Breast epithelium (tissue), 4 donors: ENCODE measurements around the gene ATP5MC3. TPM values are rescaled to one million over a fixed set of nuclear protein-coding genes. Genes with fewer than 3 reads are reported as not detected.

Source experiments
- DNase-seq, 2 donors: peaks; one replicate each; pipeline ENCODE4 v3.0.0-alpha.2; 2019; ENCODE audit warnings: low spot score in 2 of 2
- H3K27ac ChIP-seq, 2 donors: fragments of 200-600 bp; sonication (generic) in 1 of 2; one replicate each; pipeline ENCODE4 v1.5.1; 2016 to 2019; ENCODE audit warnings: mild to moderate bottlenecking in 1 of 2
- H3K27me3 ChIP-seq, 2 donors: fragments of 200-600 bp; sonication (generic) in 1 of 2; one replicate each; pipeline versions ENCODE4 v1.5.1 to v1.6.0; 2017 to 2019; ENCODE audit warnings: control low read depth in 1 of 2, mild to moderate bottlenecking in 1 of 2
- H3K36me3 ChIP-seq: fragments of 200-600 bp; one replicate; pipeline ENCODE4 v1.5.1; 2019
- H3K4me1 ChIP-seq, 2 donors: fragments of 200-600 bp; sonication (generic); one replicate each; pipeline ENCODE4 v1.5.1; 2016 to 2019; ENCODE audit warnings: control low read depth in 1 of 2
- H3K4me3 ChIP-seq, 3 donors: fragments of 200-600 bp; sonication (generic); 1 replicate in 2 of 3; 2 replicates in 1 of 3; pipeline ENCODE4 v1.5.1; 2016 to 2019; ENCODE audit warnings: mild to moderate bottlenecking in 3 of 3, moderate library complexity in 2 of 3
- H3K9me3 ChIP-seq, 2 donors: fragments of 200-600 bp; sonication (generic) in 1 of 2; one replicate each; pipeline ENCODE4 v1.5.1; 2016 to 2019; ENCODE audit warnings: control low read depth in 1 of 2
- CTCF ChIP-seq, 3 donors: fragments of 450-650 bp; IDR thresholded peaks; one replicate each; pipeline ENCODE4 v1.5.1; 2016 to 2017; ENCODE audit warnings: antibody characterized with exemption in 3 of 3, mild to moderate bottlenecking in 3 of 3, moderate library complexity in 3 of 3
- POLR2A ChIP-seq: fragments of 450-650 bp; IDR thresholded peaks from one replicate; pipeline ENCODE4 v1.6.1; 2016; ENCODE audit warnings: antibody characterized with exemption, mild to moderate bottlenecking, moderate library complexity
- POLR2AphosphoS5 ChIP-seq, 3 donors: sonication (generic); formaldehyde crosslinking; IDR thresholded peaks; one replicate each; pipeline ENCODE4 v1.6.1; 2017; ENCODE audit warnings: antibody characterized with exemption in 3 of 3
- intact Hi-C: fragments of 100-400 bp; cut with DNase I; formaldehyde crosslinking; loops from one replicate; pipeline ENCODE4 v1.15.1; 2023; ENCODE audit warnings: low total_unique reads
- total RNA-seq, 3 donors: library from RNA; depleted of rRNA; stranded (reverse); fragments of >200 nt; gene quantifications; one replicate each; pipeline ENCODE4 v1.1.0, GENCODE V29; 2016

ATP5MC3 gene
- total RNA-seq, 3 donors from 2014 or later = 112 to 125 (median 122) TPM

GRCh38 chr2:175195012-175195411 lies 13.5 kb upstream of the ATP5MC3 start:
- Histone ChIP-seq H3K36me3 (no peaks in the 10 kb centered on the region), H3K9me3 (no peaks in the 10 kb centered on the region), H3K27me3 (no peaks in the 10 kb centered on the region), H3K27ac (no peak overlapping the region), H3K4me1 (no peaks in the 10 kb centered on the region), H3K4me3 (no peak overlapping the region)
- intact Hi-C loops = no loop called here
- TF ChIP-seq POLR2AphosphoS5 (IDR thresholded peaks at IDR 0.05) = no peak
- no peak for DNase-seq

GRCh38 chr2:175188761-175189160 lies 7.3 kb upstream of the ATP5MC3 start:
- Histone ChIP-seq H3K4me1 (no peaks in the 10 kb centered on the region), H3K9me3 (no peaks in the 10 kb centered on the region), H3K27ac (no peak overlapping the region), H3K27me3 (no peaks in the 10 kb centered on the region), H3K4me3 (no peak overlapping the region), H3K36me3 (no peaks in the 10 kb centered on the region)
- intact Hi-C loops = no loop called here
- TF ChIP-seq POLR2A = no peak
- no peak for TF ChIP-seq CTCF (IDR thresholded peaks at IDR 0.05)
- no peak for TF ChIP-seq POLR2AphosphoS5 (IDR thresholded peaks at IDR 0.05)
- DNase-seq = no peak

- DNase-seq = no peak
- intact Hi-C loops = no loop called here
These were observed 5.9 kb upstream of the ATP5MC3 start for GRCh38 chr2:175187378-175187777.

GRCh38 chr2:175183674-175184073 lies 2.2 kb upstream of the ATP5MC3 start:
- peaks cover 0 to 7% of the 10 kb centered on the region in 2 donors for H3K4me1 ChIP-seq
- no peak overlapping the region for H3K4me3 ChIP-seq
- TF ChIP-seq POLR2AphosphoS5 (IDR thresholded peaks at IDR 0.05) (no peak), CTCF (IDR thresholded peaks at IDR 0.05) (no peak), POLR2A (no peak)
- intact Hi-C loops = no loop called here
- no peaks in the 10 kb centered on the region for H3K36me3 ChIP-seq
- H3K9me3 ChIP-seq = no peaks in the 10 kb centered on the region
- no peak overlapping the region for H3K27ac ChIP-seq
- DNase-seq = no peak
- H3K27me3 ChIP-seq = no peaks in the 10 kb centered on the region

More at GRCh38 chr2:175187378-175187777, 5.9 kb upstream of the ATP5MC3 start:
- H3K4me1 ChIP-seq = no peaks in the 10 kb centered on the region
- no peak overlapping the region for H3K27ac ChIP-seq
- H3K36me3 ChIP-seq = no peaks in the 10 kb centered on the region
- H3K27me3 ChIP-seq = no peaks in the 10 kb centered on the region
- H3K9me3 ChIP-seq = no peaks in the 10 kb centered on the region
- H3K4me3 ChIP-seq = no peak overlapping the region
- TF ChIP-seq CTCF (IDR thresholded peaks at IDR 0.05) (no peak), POLR2A (no peak), POLR2AphosphoS5 (IDR thresholded peaks at IDR 0.05) (no peak)

- no peaks in the 10 kb centered on the region for H3K9me3 ChIP-seq
- no peaks in the 10 kb centered on the region for H3K36me3 ChIP-seq
- peak overlapping the region; percentile 90 to 92 for H3K27ac ChIP-seq
- H3K27me3 ChIP-seq = no peaks in the 10 kb centered on the region
- H3K4me1 ChIP-seq = peaks cover 0 to 7% of the 10 kb centered on the region in 2 donors
- TF ChIP-seq POLR2AphosphoS5 (IDR thresholded peaks at IDR 0.05) (no peak), POLR2A (no peak), CTCF (IDR thresholded peaks at IDR 0.05) (no peak)
- DNase-seq = no peak
- intact Hi-C loops = no loop called here
- H3K4me3 ChIP-seq = peak overlapping the region; percentile 66 to 89 (median 81)
These were observed 383 bp upstream of the ATP5MC3 start for GRCh38 chr2:175181877-175182308.

GRCh38 chr2:175180701-175181103 lies 808 bp downstream of the ATP5MC3 start:
- intact Hi-C loops = no loop called here
- TF ChIP-seq CTCF (IDR thresholded peaks at IDR 0.05) = no peak
- TF ChIP-seq POLR2AphosphoS5 (IDR thresholded peaks at IDR 0.05) = no peak
- no peak for TF ChIP-seq POLR2A
- H3K4me1 ChIP-seq = peaks cover 0 to 7% of the 10 kb centered on the region in 2 donors
- no peaks in the 10 kb centered on the region for H3K9me3 ChIP-seq
- no peaks in the 10 kb centered on the region for H3K36me3 ChIP-seq
- peak in 1 of 2 donors; percentile 27 for DNase-seq
- peak overlapping the region; percentile 90 to 92 for H3K27ac ChIP-seq
- H3K4me3 ChIP-seq = peak overlapping the region; percentile 66 to 89 (median 81)
- H3K27me3 ChIP-seq = no peaks in the 10 kb centered on the region
